ENCODE measurements around the gene C14orf132.

GRCh38 chr14:96100161-96101064, 61.3 kb downstream of the C14orf132 start:
- TF ChIP-seq CTCF (IDR thresholded peaks at IDR 0.05) = peak; percentile 56
- no peak for TF ChIP-seq EZH2 (IDR thresholded peaks at IDR 0.05; ENCODE audit: borderline replicate concordance, insufficient read depth, low read depth, low read length, poor library complexity, severe bottlenecking)

Measured in B cell (primary cell).